SK-N-SH treated with all-trans-retinoic acid at 6 μM for 48 hours (cell line): ENCODE data around the gene HERC4.

Experiments used
- ATAC-seq: fragments of 200-7000 bp; cut with Tn5 transposase; 3 replicates; pipeline ENCODE4 v1.9.1; 2020; ENCODE audit warnings: mild to moderate bottlenecking, moderate library complexity
- ARNTL ChIP-seq: fragments of 450-650 bp; formaldehyde crosslinking; IDR thresholded peaks from 2 replicates; pipeline ENCODE4 v1.5.0; 2020; ENCODE audit warnings: low read depth, mild to moderate bottlenecking, moderate library complexity, borderline replicate concordance
- BACH2 ChIP-seq: fragments of 250-450 bp; sonication (Bioruptor Pico); IDR thresholded peaks from 2 replicates; pipeline ENCODE4 v1.9.0; 2021; ENCODE audit warnings: mild to moderate bottlenecking, borderline replicate concordance
- CREB5 ChIP-seq: fragments of 250-450 bp; sonication (Bioruptor Pico); IDR thresholded peaks from 2 replicates; pipeline ENCODE4 v1.5.1; 2020; ENCODE audit warnings: low read depth, mild to moderate bottlenecking, moderate library complexity
- CSRNP3 ChIP-seq: fragments of 250-450 bp; sonication (Bioruptor Pico); IDR thresholded peaks from 2 replicates; pipeline ENCODE4 v1.5.1; 2021; ENCODE audit warnings: mild to moderate bottlenecking, moderate library complexity
- ESRRG ChIP-seq: fragments of 250-450 bp; sonication (Bioruptor Pico); IDR thresholded peaks from 2 replicates; pipeline ENCODE4 v1.6.1; 2021; ENCODE audit warnings: mild to moderate bottlenecking
- GLIS3 ChIP-seq: fragments of 250-450 bp; sonication (Bioruptor Pico); IDR thresholded peaks from 2 replicates; pipeline ENCODE4 v1.5.0; 2020; ENCODE audit warnings: mild to moderate bottlenecking, moderate library complexity
- ISL1 ChIP-seq: fragments of 250-450 bp; sonication (Bioruptor Pico); IDR thresholded peaks from 2 replicates; pipeline ENCODE4 v2.1.2; 2022; ENCODE audit warnings: mild to moderate bottlenecking, moderate library complexity
- OSR1 ChIP-seq: fragments of 250-450 bp; sonication (Bioruptor Pico); IDR thresholded peaks from 2 replicates; pipeline ENCODE4 v1.8.0; 2022; ENCODE audit warnings: moderate library complexity, mild to moderate bottlenecking, inconsistent platforms
- POU6F1 ChIP-seq: fragments of 250-450 bp; sonication (Bioruptor Pico); IDR thresholded peaks from 2 replicates; pipeline ENCODE4 v1.8.0; 2021; ENCODE audit warnings: low read depth, mild to moderate bottlenecking, moderate library complexity, borderline replicate concordance
- PPARA ChIP-seq: fragments of 250-450 bp; sonication (Bioruptor Pico); IDR thresholded peaks from 2 replicates; pipeline ENCODE4 v1.5.0; 2020; ENCODE audit warnings: mild to moderate bottlenecking, borderline replicate concordance
- RARB ChIP-seq: fragments of 250-450 bp; sonication (Bioruptor Pico); IDR thresholded peaks from 2 replicates; pipeline ENCODE4 v1.8.0; 2021; ENCODE audit warnings: mild to moderate bottlenecking, moderate library complexity
- SNAI2 ChIP-seq: fragments of 250-450 bp; sonication (Bioruptor Pico); IDR thresholded peaks from 2 replicates; pipeline ENCODE4 v1.5.0; 2020; ENCODE audit warnings: mild to moderate bottlenecking, moderate library complexity
- TCF4 ChIP-seq: fragments of 250-450 bp; sonication (Bioruptor Pico); IDR thresholded peaks from 2 replicates; pipeline ENCODE4 v1.8.0; 2021; ENCODE audit warnings: mild to moderate bottlenecking, moderate library complexity, borderline replicate concordance
- TOX ChIP-seq: fragments of 250-450 bp; sonication (Bioruptor Pico); IDR thresholded peaks from 2 replicates; pipeline ENCODE4 v1.8.0; 2021; ENCODE audit warnings: mild to moderate bottlenecking, moderate library complexity, borderline replicate concordance
- ZFP3 ChIP-seq: fragments of 250-450 bp; sonication (Bioruptor Pico); IDR thresholded peaks from 2 replicates; pipeline ENCODE4 v1.5.0; 2020; ENCODE audit warnings: mild to moderate bottlenecking, moderate library complexity
- ZFP30 ChIP-seq: fragments of 450-650 bp; formaldehyde crosslinking; IDR thresholded peaks from 2 replicates; pipeline ENCODE4 v1.5.0; 2022; ENCODE audit warnings: mild to moderate bottlenecking, moderate library complexity
- ZNF565 ChIP-seq: fragments of 450-650 bp; formaldehyde crosslinking; conservative IDR thresholded peaks from 2 replicates; pipeline ENCODE4 v1.5.0; 2020; ENCODE audit warnings: low read depth, mild to moderate bottlenecking, moderate library complexity
- ZNF70 ChIP-seq: fragments of 450-650 bp; formaldehyde crosslinking; IDR thresholded peaks from 2 replicates; pipeline ENCODE4 v1.5.0; 2020; ENCODE audit warnings: mild to moderate bottlenecking, moderate library complexity
- ZNF8 ChIP-seq: fragments of 450-650 bp; formaldehyde crosslinking; IDR thresholded peaks from 2 replicates; pipeline ENCODE4 v1.5.0; 2020; ENCODE audit warnings: mild to moderate bottlenecking, moderate library complexity
- TF ChIP-seq, protein P1 (sequence below): fragments of 250-450 bp; sonication (Bioruptor Pico); IDR thresholded peaks from 2 replicates; pipeline ENCODE4 v1.5.0; 2020; ENCODE audit warnings: mild to moderate bottlenecking, moderate library complexity
- TF ChIP-seq, protein P2 (sequence below): fragments of 250-450 bp; sonication (Bioruptor Pico); IDR thresholded peaks from 2 replicates; pipeline ENCODE4 v1.8.0; 2020; ENCODE audit warnings: mild to moderate bottlenecking, moderate library complexity, borderline replicate concordance

The HERC4 gene

GRCh38 chr10:67925449-67926005 lies 149.6 kb downstream of the HERC4 start:
- peak; percentile 59 for ATAC-seq
- TF ChIP-seq TCF4 (CRISPR knock-in tag) (no peak), OSR1 (no peak), ISL1 (CRISPR knock-in tag) (no peak), ZNF70 (no peak), GLIS3 (CRISPR knock-in tag) (no peak), ARNTL (CRISPR knock-in tag) (no peak), RARB (no peak), CREB5 (CRISPR knock-in tag) (no peak), TOX (CRISPR knock-in tag) (no peak), ESRRG (CRISPR knock-in tag) (no peak), ZNF565 (CRISPR knock-in tag) (no peak), ZFP30 (no peak), PPARA (CRISPR knock-in tag) (no peak), ZNF8 (CRISPR knock-in tag) (no peak)
- TF ChIP-seq, protein P1, sequence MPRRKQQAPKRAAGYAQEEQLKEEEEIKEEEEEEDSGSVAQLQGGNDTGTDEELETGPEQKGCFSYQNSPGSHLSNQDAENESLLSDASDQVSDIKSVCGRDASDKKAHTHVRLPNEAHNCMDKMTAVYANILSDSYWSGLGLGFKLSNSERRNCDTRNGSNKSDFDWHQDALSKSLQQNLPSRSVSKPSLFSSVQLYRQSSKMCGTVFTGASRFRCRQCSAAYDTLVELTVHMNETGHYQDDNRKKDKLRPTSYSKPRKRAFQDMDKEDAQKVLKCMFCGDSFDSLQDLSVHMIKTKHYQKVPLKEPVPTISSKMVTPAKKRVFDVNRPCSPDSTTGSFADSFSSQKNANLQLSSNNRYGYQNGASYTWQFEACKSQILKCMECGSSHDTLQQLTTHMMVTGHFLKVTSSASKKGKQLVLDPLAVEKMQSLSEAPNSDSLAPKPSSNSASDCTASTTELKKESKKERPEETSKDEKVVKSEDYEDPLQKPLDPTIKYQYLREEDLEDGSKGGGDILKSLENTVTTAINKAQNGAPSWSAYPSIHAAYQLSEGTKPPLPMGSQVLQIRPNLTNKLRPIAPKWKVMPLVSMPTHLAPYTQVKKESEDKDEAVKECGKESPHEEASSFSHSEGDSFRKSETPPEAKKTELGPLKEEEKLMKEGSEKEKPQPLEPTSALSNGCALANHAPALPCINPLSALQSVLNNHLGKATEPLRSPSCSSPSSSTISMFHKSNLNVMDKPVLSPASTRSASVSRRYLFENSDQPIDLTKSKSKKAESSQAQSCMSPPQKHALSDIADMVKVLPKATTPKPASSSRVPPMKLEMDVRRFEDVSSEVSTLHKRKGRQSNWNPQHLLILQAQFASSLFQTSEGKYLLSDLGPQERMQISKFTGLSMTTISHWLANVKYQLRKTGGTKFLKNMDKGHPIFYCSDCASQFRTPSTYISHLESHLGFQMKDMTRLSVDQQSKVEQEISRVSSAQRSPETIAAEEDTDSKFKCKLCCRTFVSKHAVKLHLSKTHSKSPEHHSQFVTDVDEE (CRISPR knock-in tag) = no peak
- TF ChIP-seq, protein P2, sequence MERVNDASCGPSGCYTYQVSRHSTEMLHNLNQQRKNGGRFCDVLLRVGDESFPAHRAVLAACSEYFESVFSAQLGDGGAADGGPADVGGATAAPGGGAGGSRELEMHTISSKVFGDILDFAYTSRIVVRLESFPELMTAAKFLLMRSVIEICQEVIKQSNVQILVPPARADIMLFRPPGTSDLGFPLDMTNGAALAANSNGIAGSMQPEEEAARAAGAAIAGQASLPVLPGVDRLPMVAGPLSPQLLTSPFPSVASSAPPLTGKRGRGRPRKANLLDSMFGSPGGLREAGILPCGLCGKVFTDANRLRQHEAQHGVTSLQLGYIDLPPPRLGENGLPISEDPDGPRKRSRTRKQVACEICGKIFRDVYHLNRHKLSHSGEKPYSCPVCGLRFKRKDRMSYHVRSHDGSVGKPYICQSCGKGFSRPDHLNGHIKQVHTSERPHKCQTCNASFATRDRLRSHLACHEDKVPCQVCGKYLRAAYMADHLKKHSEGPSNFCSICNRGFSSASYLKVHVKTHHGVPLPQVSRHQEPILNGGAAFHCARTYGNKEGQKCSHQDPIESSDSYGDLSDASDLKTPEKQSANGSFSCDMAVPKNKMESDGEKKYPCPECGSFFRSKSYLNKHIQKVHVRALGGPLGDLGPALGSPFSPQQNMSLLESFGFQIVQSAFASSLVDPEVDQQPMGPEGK (CRISPR knock-in tag) = no peak

DNA sequence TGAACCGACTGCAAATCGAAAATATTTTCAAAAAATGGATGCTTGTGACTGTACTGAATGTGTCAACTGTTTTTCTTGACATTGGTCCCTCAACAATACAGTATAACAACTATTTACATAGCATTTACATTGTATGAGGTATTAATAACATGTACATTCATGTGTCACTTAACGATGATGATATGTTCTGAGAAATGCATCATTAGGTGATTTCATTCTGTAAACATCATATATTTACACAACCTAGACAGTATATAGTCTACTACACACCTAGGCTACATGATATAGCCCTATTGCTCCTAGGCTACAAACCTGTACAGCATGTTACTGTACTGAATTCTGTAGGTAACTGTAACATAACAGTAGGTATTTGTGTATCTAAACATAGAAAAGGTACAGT lies 150.9 kb downstream of the HERC4 start:
- no peak for ATAC-seq
- TF ChIP-seq TCF4 (CRISPR knock-in tag) = no peak
- no peak for TF ChIP-seq ESRRG (CRISPR knock-in tag)

DNA sequence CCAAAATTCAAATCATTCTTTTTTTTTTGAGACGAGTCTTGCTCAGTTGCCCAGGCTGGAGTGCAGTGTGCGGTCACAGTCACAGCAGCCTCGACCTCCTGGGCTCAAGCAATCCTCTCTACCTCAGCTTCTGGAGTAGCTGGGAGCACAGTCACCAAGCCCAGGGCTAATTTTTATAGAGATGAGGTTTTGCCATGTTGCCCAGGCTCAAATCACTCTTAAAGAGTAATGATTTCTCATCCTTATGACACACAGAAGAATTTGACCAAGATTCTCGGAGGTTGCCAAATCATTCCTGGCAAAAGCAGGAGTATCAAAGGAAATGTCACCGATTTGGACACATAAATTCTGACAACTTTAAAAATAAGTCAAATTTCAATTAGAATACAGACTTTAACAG lies 151.5 kb downstream of the HERC4 start:
- no peak for ATAC-seq
- TF ChIP-seq ZNF8 (CRISPR knock-in tag) = no peak
- no peak for TF ChIP-seq TCF4 (CRISPR knock-in tag)
- TF ChIP-seq RARB = no peak
- no peak for TF ChIP-seq ARNTL (CRISPR knock-in tag)
- TF ChIP-seq ZNF70 = no peak
- no peak for TF ChIP-seq CREB5 (CRISPR knock-in tag)
- no peak for TF ChIP-seq PPARA (CRISPR knock-in tag)
- TF ChIP-seq, protein P2 (CRISPR knock-in tag) = no peak
- TF ChIP-seq SNAI2 = no peak
- no peak for TF ChIP-seq ISL1 (CRISPR knock-in tag)
- no peak for TF ChIP-seq CSRNP3
- TF ChIP-seq TOX (CRISPR knock-in tag) = no peak
- no peak for TF ChIP-seq ZFP3 (CRISPR knock-in tag)
- TF ChIP-seq BACH2 (CRISPR knock-in tag) = no peak
- TF ChIP-seq, protein P1 (CRISPR knock-in tag) = no peak
- TF ChIP-seq POU6F1 (CRISPR knock-in tag) = no peak
